A549 (cell line): Measurements from ENCODE around the gene PATJ. TPM values are rescaled to one million over a fixed set of nuclear protein-coding genes. Genes with fewer than 3 reads are reported as not detected.
"Not testable (repeated sequence)": the region's sequence is repeated elsewhere in the genome, so short reads cannot be mapped to it uniquely, and the experiment has no call there.

Source experiments
- ATAC-seq, 2 experiments: fragments of 200-7000 bp in 1 of 2; fragments of >200 bp in 1 of 2; cut with Nextera tagmentation in 1 of 2; cut with Tn5 transposase in 1 of 2; 3 replicates each; pipeline versions ENCODE4 v1.8.0 to v1.9.1; 2018 to 2020; ENCODE audit warnings: mild to moderate bottlenecking in 1 of 2, moderate library complexity in 1 of 2
- CTCF ChIA-PET: fragments of 300-600 bp; sonication (Branson Sonifier 250); formaldehyde crosslinking; extraction: SDS; loops from one replicate; lab custom pipeline; 2021; ENCODE audit warnings: antibody characterized with exemption, inconsistent platforms; lab: Yijun Ruan, JAX
- POLR2A ChIA-PET: fragments of 350-600 bp; formaldehyde crosslinking; extraction: SDS; loops from one replicate; lab custom pipeline; 2021; ENCODE audit warnings: antibody characterized with exemption, inconsistent platforms; lab: Yijun Ruan, JAX
- DNase-seq, 2 experiments: peaks; one replicate each; pipeline versions ENCODE4 v3.0.0 to v3.0.0-alpha.2; 2011 to 2016; ENCODE audit warnings: low read depth in 1 of 2, low spot score in 1 of 2
- FAIRE-seq: peaks from 2 replicates; lab custom pipeline; 2011; peaks lifted over from hg19 to GRCh38; lab: Jason Lieb, UNC
- H3K27ac ChIP-seq, 2 experiments: fragments of >200 bp; sonication (Bioruptor Twin); formaldehyde crosslinking; 3 replicates each; pipeline ENCODE4 v1.5.1; 2016 to 2017
- H3K4me1 ChIP-seq: fragments of >200 bp; sonication (Bioruptor Twin); formaldehyde crosslinking; 3 replicates; pipeline ENCODE4 v1.6.1; 2016
- H3K4me2 ChIP-seq: fragments of >200 bp; sonication (Bioruptor Twin); formaldehyde crosslinking; 3 replicates; pipeline ENCODE4 v1.6.1; 2016
- H3K4me3 ChIP-seq: fragments of >200 bp; sonication (Bioruptor Twin); formaldehyde crosslinking; 3 replicates; pipeline ENCODE4 v1.5.1; 2016
- H3K9me3 ChIP-seq: fragments of >200 bp; sonication (Bioruptor Twin); formaldehyde crosslinking; 3 replicates; pipeline ENCODE4 v1.6.1; 2016
- BCL3 ChIP-seq: fragments of >200 bp; sonication (Bioruptor Twin); formaldehyde crosslinking; IDR thresholded peaks from 3 replicates; pipeline ENCODE4 v1.6.1; 2016
- CBX2 ChIP-seq: fragments of 200-600 bp; sonication (generic); IDR thresholded peaks from 2 replicates; pipeline ENCODE4 v1.6.1; 2016; ENCODE audit warnings: low read depth, mild to moderate bottlenecking, borderline replicate concordance
- CEBPB ChIP-seq, 2 experiments: fragments of >200 bp in 1 of 2; sonication (Bioruptor Twin) in 1 of 2; formaldehyde crosslinking in 1 of 2; IDR thresholded peaks; 2 replicates each; pipeline ENCODE4 v1.6.1; 2012 to 2016
- CTCF ChIP-seq: fragments of >200 bp; sonication (Bioruptor Twin); formaldehyde crosslinking; IDR thresholded peaks from 3 replicates; pipeline ENCODE4 v1.5.1; 2016
- EP300 ChIP-seq, 2 experiments: fragments of >200 bp; sonication (Bioruptor Twin); formaldehyde crosslinking; IDR thresholded peaks; 2 replicates in 1 of 2; 3 replicates in 1 of 2; pipeline ENCODE4 v1.6.1; 2016 to 2017
- FOSB ChIP-seq: fragments of 250-450 bp; sonication (Bioruptor Pico); IDR thresholded peaks from 2 replicates; pipeline ENCODE4 v1.5.0; 2020; ENCODE audit warnings: mild to moderate bottlenecking, moderate library complexity
- HES2 ChIP-seq: fragments of >200 bp; sonication (Bioruptor Twin); formaldehyde crosslinking; IDR thresholded peaks from 2 replicates; pipeline ENCODE4 v1.6.1; 2016
- HEYL ChIP-seq: fragments of 250-450 bp; sonication (Bioruptor Pico); IDR thresholded peaks from 2 replicates; pipeline ENCODE4 v1.8.0; 2021; ENCODE audit warnings: mild to moderate bottlenecking, moderate library complexity
- HOXB5 ChIP-seq: fragments of 250-450 bp; sonication (Bioruptor Pico); IDR thresholded peaks from 2 replicates; pipeline ENCODE4 v1.5.0; 2020; ENCODE audit warnings: mild to moderate bottlenecking, moderate library complexity
- JUN ChIP-seq, 2 experiments: fragments of >200 bp; sonication (Bioruptor Twin); formaldehyde crosslinking; IDR thresholded peaks; 2 replicates in 1 of 2; 3 replicates in 1 of 2; pipeline ENCODE4 v1.6.1; 2016 to 2017
- JUNB ChIP-seq: fragments of >200 bp; sonication (Bioruptor Twin); formaldehyde crosslinking; IDR thresholded peaks from 2 replicates; pipeline ENCODE4 v1.6.1; 2016
- KDM1A ChIP-seq: fragments of 200-600 bp; sonication (generic); IDR thresholded peaks from 2 replicates; pipeline ENCODE4 v1.6.1; 2016; ENCODE audit warnings: low read depth, mild to moderate bottlenecking
- MAFK ChIP-seq: fragments of 450-650 bp; IDR thresholded peaks from 2 replicates; pipeline ENCODE4 v1.6.1; 2014; ENCODE audit not compliant: partially characterized antibody
- NFE2L2 ChIP-seq: fragments of 150-350 bp; conservative IDR thresholded peaks from 2 replicates; pipeline ENCODE4 v1.6.1; 2014; ENCODE audit warnings: low read length
- NPAS2 ChIP-seq: fragments of 250-450 bp; sonication (Bioruptor Pico); IDR thresholded peaks from 2 replicates; pipeline ENCODE4 v1.8.0; 2022; ENCODE audit warnings: mild to moderate bottlenecking, moderate library complexity, borderline replicate concordance
- NR3C1 ChIP-seq: fragments of >200 bp; sonication (Bioruptor Twin); formaldehyde crosslinking; IDR thresholded peaks from 3 replicates; pipeline ENCODE4 v1.6.1; 2017
- PBX3 ChIP-seq: IDR thresholded peaks from 2 replicates; pipeline ENCODE4 v1.6.1; 2012
- PHF8 ChIP-seq: fragments of 200-600 bp; sonication (generic); IDR thresholded peaks from 2 replicates; pipeline ENCODE4 v1.6.1; 2016; ENCODE audit warnings: low read depth, mild to moderate bottlenecking, antibody characterized with exemption, moderate library complexity, borderline replicate concordance
- POLR2A ChIP-seq: IDR thresholded peaks from 2 replicates; pipeline ENCODE4 v1.6.1; 2012; ENCODE audit warnings: mild to moderate bottlenecking, low read length
- RARB ChIP-seq: fragments of 250-450 bp; sonication (Bioruptor Pico); IDR thresholded peaks from 2 replicates; pipeline ENCODE4 v1.8.0; 2021; ENCODE audit warnings: mild to moderate bottlenecking, moderate library complexity
- RCOR1 ChIP-seq: fragments of 150-350 bp; IDR thresholded peaks from 2 replicates; pipeline ENCODE4 v1.6.1; 2014; ENCODE audit warnings: antibody characterized with exemption, low read length, low read depth
- SMC3 ChIP-seq: fragments of >200 bp; sonication (Bioruptor Twin); formaldehyde crosslinking; IDR thresholded peaks from 3 replicates; pipeline ENCODE4 v1.6.1; 2018; ENCODE audit warnings: inconsistent platforms
- USF2 ChIP-seq: fragments of 450-650 bp; IDR thresholded peaks from 2 replicates; pipeline ENCODE4 v1.6.1; 2014; ENCODE audit warnings: antibody characterized with exemption
- ZFP36 ChIP-seq: fragments of 450-650 bp; IDR thresholded peaks from 2 replicates; pipeline ENCODE4 v1.6.1; 2014; ENCODE audit warnings: borderline replicate concordance; ENCODE audit not compliant: partially characterized antibody
- ZNF302 ChIP-seq: fragments of 250-450 bp; sonication (Bioruptor Pico); IDR thresholded peaks from 2 replicates; pipeline ENCODE4 v1.9.0; 2021; ENCODE audit warnings: inconsistent platforms, mild to moderate bottlenecking, moderate library complexity
- WGBS: methylation state at CpG from one replicate; pipeline ENCODE4 v1.1.6; 2017; ENCODE audit errors: missing lambda C conversion rate; 5-methylcytosine and 5-hydroxymethylcytosine counted together
- polyA plus RNA-seq, 4 experiments: library from polyadenylated mRNA; depleted of rRNA in 3 of 4; stranded (reverse); fragments of >200 nt; fragmentation: RNase III in 1 of 4; extraction: RNeasy Plus Mini Kit Qiagen cat#74134 plus additional on column Dnase treatment in 1 of 4; gene quantifications; 2 replicates in 3 of 4; 3 replicates in 1 of 4; pipeline ENCODE4 v1.2.3, GENCODE V29; 2011 to 2017

The PATJ gene
- polyA plus RNA-seq, 2 of the 4 experiments (the other 2 are of a cell fraction) = 6.0 to 14.7 TPM

- Histone ChIP-seq H3K4me2 (no peak overlapping the region), H3K9me3 (no peaks in the 10 kb centered on the region), H3K27ac (no peak overlapping the region), H3K4me3 (no peak overlapping the region), H3K4me1 (no peaks in the 10 kb centered on the region)
- 72% methylated on average over 7 of the region's 7 CpGs for WGBS
- DNase-seq (no peak), ATAC-seq (no peak), FAIRE-seq (no peak)
- POLR2A ChIA-PET = no interaction called here
- CTCF ChIA-PET = no interaction called here
- no peak for TF ChIP-seq CBX2
- no peak for TF ChIP-seq SMC3
- no peak for TF ChIP-seq MAFK
- TF ChIP-seq RCOR1 = no peak
- TF ChIP-seq ZNF302 (CRISPR knock-in tag) = no peak
- no peak for TF ChIP-seq RARB (CRISPR knock-in tag)
- TF ChIP-seq NR3C1 = no peak
- TF ChIP-seq PBX3 = no peak
- no peak for TF ChIP-seq JUNB
- TF ChIP-seq BCL3 = no peak
- no peak for TF ChIP-seq KDM1A
- no peak for TF ChIP-seq HEYL
- TF ChIP-seq POLR2A = no peak
- TF ChIP-seq JUN (IDR thresholded peaks at IDR 0.05) = no peak
- no peak for TF ChIP-seq USF2
- no peak for TF ChIP-seq PHF8
- TF ChIP-seq NPAS2 (CRISPR knock-in tag) = no peak
Observed at GRCh38 chr1:62178372-62178771, 436.1 kb downstream of the PATJ start.

GRCh38 chr1:62180054-62180453 lies 437.8 kb downstream of the PATJ start:
- FAIRE-seq, H3K4me3 ChIP-seq, H3K4me1 ChIP-seq, DNase-seq, H3K4me2 ChIP-seq, ATAC-seq, H3K9me3 ChIP-seq, H3K27ac ChIP-seq: not testable (repeated sequence)
- POLR2A ChIA-PET = interaction anchor here (1.2 kb wide), 1 partner anchor 256 kb away, joined by 3 read pairs; no protein-coding TSS in a partner anchor
- CTCF ChIA-PET = interaction anchor here (1.0 kb wide), 1 partner anchor 227 kb away, joined by 5 read pairs; no protein-coding TSS in a partner anchor
- WGBS = 73% methylated on average over 4 of the region's 4 CpGs

- CTCF ChIA-PET = interaction anchor here (1.2 kb wide), 1 partner anchor 229 kb away, joined by 3 read pairs; no protein-coding TSS in a partner anchor
- Histone ChIP-seq H3K4me1 (no peaks in the 10 kb centered on the region), H3K4me3 (no peak overlapping the region), H3K4me2 (no peak overlapping the region), H3K27ac (no peak overlapping the region), H3K9me3 (no peaks in the 10 kb centered on the region)
- TF ChIP-seq CTCF = no peak
- TF ChIP-seq HOXB5 = no peak
- no peak for TF ChIP-seq EP300 (IDR thresholded peaks at IDR 0.05)
- no peak for TF ChIP-seq MAFK
- TF ChIP-seq PBX3 = no peak
- no peak for TF ChIP-seq ZNF302 (CRISPR knock-in tag)
- TF ChIP-seq FOSB (CRISPR knock-in tag) = no peak
- no peak for TF ChIP-seq RCOR1
- no peak for TF ChIP-seq ZFP36
- no peak for TF ChIP-seq BCL3
- TF ChIP-seq CEBPB (IDR thresholded peaks at IDR 0.05) = no peak
- TF ChIP-seq HES2 = no peak
- TF ChIP-seq NFE2L2 = no peak
- TF ChIP-seq NR3C1 = no peak
- no peak for FAIRE-seq
- ATAC-seq = no peak
- WGBS = 59% methylated on average over 6 of the region's 6 CpGs
- no peak for DNase-seq
- POLR2A ChIA-PET = no interaction called here
Observed at GRCh38 chr1:62180639-62181038, 438.4 kb downstream of the PATJ start.
